HepG2 (cell line): Measurements from ENCODE around the gene CCDC158. TPM values are rescaled to one million over a fixed set of nuclear protein-coding genes. Genes with fewer than 3 reads are reported as not detected.
A peak's percentile ranks its signal among the peaks of the same experiment; 100 is the strongest.

Source experiments
- CCAR2 ChIP-seq: fragments of 200-400 bp; formaldehyde crosslinking; optimal IDR thresholded peaks from 2 replicates; pipeline ENCODE3; 2018; ENCODE audit warnings: low read depth, mild to moderate bottlenecking, low read length, moderate library complexity
- CCDC6 ChIP-seq: sonication (generic); formaldehyde crosslinking; IDR thresholded peaks from 2 replicates; pipeline ENCODE4 v1.8.1; 2022; ENCODE audit warnings: mild to moderate bottlenecking, missing genetic modification reagents, moderate library complexity
- CREB1 ChIP-seq, 2 experiments: fragments of 450-650 bp in 1 of 2; IDR thresholded peaks; 2 replicates each; pipeline ENCODE4 v1.6.1; 2016 to 2017; ENCODE audit warnings: control low read depth in 1 of 2, mild to moderate bottlenecking in 1 of 2, missing compliant biosample characterization in 1 of 2, missing genetic modification characterization in 1 of 2
- DMAP1 ChIP-seq: IDR thresholded peaks from 2 replicates; pipeline ENCODE4 v1.6.1; 2016
- HNF4G ChIP-seq, 2 experiments: sonication (generic) in 1 of 2; formaldehyde crosslinking in 1 of 2; IDR thresholded peaks; 2 replicates each; pipeline versions ENCODE4 v1.4.0 to v1.6.1; 2011 to 2020; ENCODE audit warnings: borderline replicate concordance in 2 of 2, low read depth in 2 of 2, mild to moderate bottlenecking in 2 of 2, low read length in 1 of 2, missing genetic modification reagents in 1 of 2, moderate library complexity in 1 of 2
- MAF1 ChIP-seq: sonication (generic); formaldehyde crosslinking; IDR thresholded peaks from 2 replicates; pipeline ENCODE4 v1.5.0; 2020; ENCODE audit warnings: missing genetic modification reagents, borderline replicate concordance
- MED1 ChIP-seq: sonication (generic); formaldehyde crosslinking; IDR thresholded peaks from 2 replicates; pipeline ENCODE4 v1.4.0; 2020; ENCODE audit warnings: missing genetic modification reagents
- SALL1 ChIP-seq: sonication (generic); formaldehyde crosslinking; IDR thresholded peaks from 2 replicates; pipeline ENCODE4 v1.8.0; 2022; ENCODE audit warnings: mild to moderate bottlenecking, missing genetic modification reagents
- TIGD3 ChIP-seq: sonication (generic); formaldehyde crosslinking; IDR thresholded peaks from 2 replicates; pipeline ENCODE4 v1.5.1; 2020; ENCODE audit warnings: mild to moderate bottlenecking, missing genetic modification reagents, borderline replicate concordance
- ZBTB1 ChIP-seq: sonication (generic); formaldehyde crosslinking; IDR thresholded peaks from 2 replicates; pipeline ENCODE4 v1.4.0; 2020; ENCODE audit warnings: missing genetic modification reagents, borderline replicate concordance
- ZNF124 ChIP-seq: sonication (generic); formaldehyde crosslinking; IDR thresholded peaks from 2 replicates; pipeline ENCODE4 v1.4.0; 2020; ENCODE audit warnings: missing genetic modification reagents
- ZNF431 ChIP-seq: sonication (generic); formaldehyde crosslinking; IDR thresholded peaks from 2 replicates; pipeline ENCODE4 v1.9.0; 2022; ENCODE audit warnings: missing genetic modification reagents, low read depth, mild to moderate bottlenecking, borderline replicate concordance
- ZNF503 ChIP-seq: sonication (generic); formaldehyde crosslinking; IDR thresholded peaks from 2 replicates; pipeline ENCODE4 v1.4.0; 2020; ENCODE audit warnings: missing genetic modification reagents
- ZSCAN20 ChIP-seq: sonication (generic); formaldehyde crosslinking; IDR thresholded peaks from 2 replicates; pipeline ENCODE4 v1.4.0; 2020; ENCODE audit warnings: missing genetic modification reagents, mild to moderate bottlenecking, borderline replicate concordance
- polyA plus RNA-seq, 8 experiments: library from polyadenylated mRNA; depleted of rRNA in 3 of 8; stranded (reverse) in 7 of 8; unstranded in 1 of 8; fragments of >200 nt; fragmentation: Illumina TruSeq in 4 of 8; extraction: Trizol in 4 of 8; gene quantifications; 2 replicates each; pipeline versions ENCODE4 v1.2.1 to v1.2.3, GENCODE V29; 2011 to 2016; ENCODE audit warnings: low read depth in 4 of 8, missing spikeins in 1 of 8, mixed read lengths in 1 of 8; ENCODE audit not compliant: insufficient read depth in 1 of 8
- total RNA-seq, 5 experiments: library from RNA; depleted of rRNA; stranded (reverse); fragments of >200 nt; fragmentation: Illumina TruSeq; extraction: Trizol; gene quantifications; 2 replicates each; pipeline ENCODE4 v1.2.3, GENCODE V29; 2016; ENCODE audit warnings: low read depth in 1 of 5
- TF ChIP-seq, protein P1 (sequence below): IDR thresholded peaks from 2 replicates; pipeline ENCODE4 v1.6.1; 2016; ENCODE audit warnings: missing compliant biosample characterization, missing genetic modification reagents, borderline replicate concordance
- TF ChIP-seq, protein P2 (sequence below), 2 experiments: sonication (generic) in 1 of 2; formaldehyde crosslinking in 1 of 2; IDR thresholded peaks; 2 replicates each; pipeline versions ENCODE4 v1.4.0 to v1.6.1; 2018 to 2020; ENCODE audit warnings: missing genetic modification reagents in 2 of 2, borderline replicate concordance in 1 of 2, low read depth in 1 of 2, mild to moderate bottlenecking in 1 of 2, missing biosample characterization in 1 of 2
- TF ChIP-seq, protein P3 (sequence below): sonication (generic); formaldehyde crosslinking; IDR thresholded peaks from 2 replicates; pipeline ENCODE4 v1.4.0; 2020; ENCODE audit warnings: missing genetic modification reagents
- TF ChIP-seq, protein P4 (sequence below): sonication (generic); formaldehyde crosslinking; IDR thresholded peaks from 2 replicates; pipeline ENCODE4 v1.5.0; 2020; ENCODE audit warnings: mild to moderate bottlenecking, missing genetic modification reagents

CCDC158 gene
- total and polyA plus RNA-seq, 2 of the 13 experiments (the other 11 are each of a cell fraction or from before 2014, with no cell fraction given) = not detected

DNA sequence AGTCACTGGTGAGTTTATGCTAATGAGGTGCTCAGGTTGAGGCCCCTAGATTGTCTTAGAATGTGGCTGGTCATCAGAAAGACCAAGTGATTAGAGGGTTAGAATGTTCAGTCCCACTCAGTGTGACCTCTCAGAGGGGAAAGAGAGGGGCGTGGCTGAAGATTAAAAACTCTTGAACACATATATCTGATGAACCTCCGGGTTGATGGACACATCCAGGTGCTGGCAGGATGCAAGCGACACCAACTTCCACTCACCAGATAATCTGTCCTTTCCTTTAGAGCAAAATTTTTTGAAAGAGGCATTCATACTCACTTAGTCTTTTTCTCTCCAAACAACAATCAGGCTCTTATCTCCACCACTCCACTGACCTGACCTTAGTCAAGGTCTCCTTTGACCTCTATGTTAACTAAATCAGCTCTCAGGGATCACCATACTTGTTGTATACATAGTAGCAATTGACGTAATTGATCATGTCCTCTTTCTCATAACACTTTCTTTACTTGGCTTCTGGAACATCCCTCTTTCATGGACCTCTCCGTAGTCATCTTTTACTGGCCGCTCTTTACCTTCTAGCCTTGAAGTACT is 155.2 kb downstream of the CCDC158 start (continued):
- peak; percentile 22; the same call in 1 of the 2 replicates for TF ChIP-seq ZNF503 (CRISPR knock-in tag)
- TF ChIP-seq ZNF431 (CRISPR knock-in tag) = no peak
- TF ChIP-seq, protein P1, sequence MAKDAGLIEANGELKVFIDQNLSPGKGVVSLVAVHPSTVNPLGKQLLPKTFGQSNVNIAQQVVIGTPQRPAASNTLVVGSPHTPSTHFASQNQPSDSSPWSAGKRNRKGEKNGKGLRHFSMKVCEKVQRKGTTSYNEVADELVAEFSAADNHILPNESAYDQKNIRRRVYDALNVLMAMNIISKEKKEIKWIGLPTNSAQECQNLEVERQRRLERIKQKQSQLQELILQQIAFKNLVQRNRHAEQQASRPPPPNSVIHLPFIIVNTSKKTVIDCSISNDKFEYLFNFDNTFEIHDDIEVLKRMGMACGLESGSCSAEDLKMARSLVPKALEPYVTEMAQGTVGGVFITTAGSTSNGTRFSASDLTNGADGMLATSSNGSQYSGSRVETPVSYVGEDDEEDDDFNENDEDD (CRISPR knock-in tag) = no peak
- no peak for TF ChIP-seq ZNF124 (CRISPR knock-in tag)
- TF ChIP-seq, protein P2, sequence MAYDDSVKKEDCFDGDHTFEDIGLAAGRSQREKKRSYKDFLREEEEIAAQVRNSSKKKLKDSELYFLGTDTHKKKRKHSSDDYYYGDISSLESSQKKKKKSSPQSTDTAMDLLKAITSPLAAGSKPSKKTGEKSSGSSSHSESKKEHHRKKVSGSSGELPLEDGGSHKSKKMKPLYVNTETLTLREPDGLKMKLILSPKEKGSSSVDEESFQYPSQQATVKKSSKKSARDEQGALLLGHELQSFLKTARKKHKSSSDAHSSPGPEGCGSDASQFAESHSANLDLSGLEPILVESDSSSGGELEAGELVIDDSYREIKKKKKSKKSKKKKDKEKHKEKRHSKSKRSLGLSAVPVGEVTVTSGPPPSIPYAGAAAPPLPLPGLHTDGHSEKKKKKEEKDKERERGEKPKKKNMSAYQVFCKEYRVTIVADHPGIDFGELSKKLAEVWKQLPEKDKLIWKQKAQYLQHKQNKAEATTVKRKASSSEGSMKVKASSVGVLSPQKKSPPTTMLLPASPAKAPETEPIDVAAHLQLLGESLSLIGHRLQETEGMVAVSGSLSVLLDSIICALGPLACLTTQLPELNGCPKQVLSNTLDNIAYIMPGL (CRISPR knock-in tag; IDR thresholded peaks at IDR 0.05; ENCODE audit: borderline replicate concordance in 1 of 2, low read depth in 1 of 2) = no peak
- no peak for TF ChIP-seq DMAP1 (CRISPR knock-in tag)
- TF ChIP-seq CCAR2 = no peak
- TF ChIP-seq, protein P3, sequence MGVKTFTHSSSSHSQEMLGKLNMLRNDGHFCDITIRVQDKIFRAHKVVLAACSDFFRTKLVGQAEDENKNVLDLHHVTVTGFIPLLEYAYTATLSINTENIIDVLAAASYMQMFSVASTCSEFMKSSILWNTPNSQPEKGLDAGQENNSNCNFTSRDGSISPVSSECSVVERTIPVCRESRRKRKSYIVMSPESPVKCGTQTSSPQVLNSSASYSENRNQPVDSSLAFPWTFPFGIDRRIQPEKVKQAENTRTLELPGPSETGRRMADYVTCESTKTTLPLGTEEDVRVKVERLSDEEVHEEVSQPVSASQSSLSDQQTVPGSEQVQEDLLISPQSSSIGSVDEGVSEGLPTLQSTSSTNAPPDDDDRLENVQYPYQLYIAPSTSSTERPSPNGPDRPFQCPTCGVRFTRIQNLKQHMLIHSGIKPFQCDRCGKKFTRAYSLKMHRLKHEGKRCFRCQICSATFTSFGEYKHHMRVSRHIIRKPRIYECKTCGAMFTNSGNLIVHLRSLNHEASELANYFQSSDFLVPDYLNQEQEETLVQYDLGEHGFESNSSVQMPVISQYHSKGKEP = no peak
- no peak for TF ChIP-seq ZSCAN20 (CRISPR knock-in tag)
- peak; percentile 17; the same call in 1 of the 2 replicates for TF ChIP-seq SALL1 (CRISPR knock-in tag)
- no peak for TF ChIP-seq CREB1 (IDR thresholded peaks at IDR 0.05)
- TF ChIP-seq CREB1 (CRISPR knock-in tag; IDR thresholded peaks at IDR 0.05) = peak; percentile 39; the same call in 1 of the 2 replicates
- TF ChIP-seq TIGD3 = no peak
- peak; percentile 48; the same call in 1 of the 2 replicates for TF ChIP-seq MED1
- TF ChIP-seq, protein P4, sequence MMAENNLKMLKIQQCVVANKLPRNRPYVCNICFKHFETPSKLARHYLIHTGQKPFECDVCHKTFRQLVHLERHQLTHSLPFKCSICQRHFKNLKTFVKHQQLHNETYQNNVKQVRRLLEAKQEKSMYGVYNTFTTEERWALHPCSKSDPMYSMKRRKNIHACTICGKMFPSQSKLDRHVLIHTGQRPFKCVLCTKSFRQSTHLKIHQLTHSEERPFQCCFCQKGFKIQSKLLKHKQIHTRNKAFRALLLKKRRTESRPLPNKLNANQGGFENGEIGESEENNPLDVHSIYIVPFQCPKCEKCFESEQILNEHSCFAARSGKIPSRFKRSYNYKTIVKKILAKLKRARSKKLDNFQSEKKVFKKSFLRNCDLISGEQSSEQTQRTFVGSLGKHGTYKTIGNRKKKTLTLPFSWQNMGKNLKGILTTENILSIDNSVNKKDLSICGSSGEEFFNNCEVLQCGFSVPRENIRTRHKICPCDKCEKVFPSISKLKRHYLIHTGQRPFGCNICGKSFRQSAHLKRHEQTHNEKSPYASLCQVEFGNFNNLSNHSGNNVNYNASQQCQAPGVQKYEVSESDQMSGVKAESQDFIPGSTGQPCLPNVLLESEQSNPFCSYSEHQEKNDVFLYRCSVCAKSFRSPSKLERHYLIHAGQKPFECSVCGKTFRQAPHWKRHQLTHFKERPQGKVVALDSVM = no peak
- no peak for TF ChIP-seq HNF4G (IDR thresholded peaks at IDR 0.05; ENCODE audit: borderline replicate concordance, low read depth, low read length)
- TF ChIP-seq HNF4G (CRISPR knock-in tag; IDR thresholded peaks at IDR 0.05; ENCODE audit: borderline replicate concordance, low read depth) = no peak
- TF ChIP-seq ZBTB1 (CRISPR knock-in tag) = no peak
- no peak for TF ChIP-seq CCDC6 (CRISPR knock-in tag)
- no peak for TF ChIP-seq MAF1 (CRISPR knock-in tag)
